K562 (cell line): Measurements from ENCODE around the gene ZFP82. TPM values are rescaled to one million over a fixed set of nuclear protein-coding genes. Genes with fewer than 3 reads are reported as not detected.

ENCODE experiments used
- ATAC-seq: fragments of 200-7000 bp; cut with Tn5 transposase; 3 replicates; pipeline ENCODE4 v1.9.1; 2020; ENCODE audit warnings: moderate library complexity
- BruUV-seq: library from RNA; stranded (reverse); fragments of 400-500 nt; replicated peaks from 2 replicates; lab custom pipeline; 2021; lab: Mats Ljungman, UMichigan
- CTCF ChIA-PET: fragments of 300-600 bp; formaldehyde crosslinking; extraction: SDS; loops from one replicate; lab custom pipeline; 2021; ENCODE audit warnings: low intra/inter-chr PET ratio; lab: Yijun Ruan, JAX
- POLR2A ChIA-PET: fragments of 300-600, 350-650 bp; sonication (Branson Sonifier 250); formaldehyde crosslinking; extraction: SDS; loops from one replicate; lab custom pipeline; 2021; ENCODE audit warnings: antibody characterized with exemption, inconsistent platforms; lab: Yijun Ruan, JAX
- DNase-seq, 4 experiments: peaks; one replicate each; pipeline versions ENCODE4 v3.0.0 to v3.0.0-alpha.2; 2011 to 2018; ENCODE audit warnings: low spot score in 3 of 4, mixed read lengths in 3 of 4; ENCODE audit errors: extremely low read depth in 1 of 4
- FAIRE-seq: peaks from 2 replicates; lab custom pipeline; 2011; peaks lifted over from hg19 to GRCh38; lab: Jason Lieb, UNC
- H2AFZ ChIP-seq: 2 replicates; pipeline ENCODE4 v1.6.0; 2011; ENCODE audit warnings: low read depth, low read length, control low read depth, inconsistent platforms
- H3K27ac ChIP-seq: fragments of 200-600 bp; 3 replicates; pipeline ENCODE4 v1.8.0; 2011; ENCODE audit warnings: low read depth, mild to moderate bottlenecking, control low read depth, inconsistent platforms, low read length, moderate library complexity, mixed read lengths; ENCODE audit errors: extremely low read depth
- H3K27me3 ChIP-seq, 2 experiments: fragments of 300-600 bp in 1 of 2; 2 replicates in 1 of 2; 3 replicates in 1 of 2; pipeline versions ENCODE4 v1.6.0 to v1.8.0; 2011; ENCODE audit warnings: inconsistent platforms in 2 of 2, low read length in 2 of 2, mild to moderate bottlenecking in 1 of 2, mixed read lengths in 1 of 2, moderate library complexity in 1 of 2; ENCODE audit not compliant: control insufficient read depth in 2 of 2, insufficient read depth in 2 of 2
- H3K36me3 ChIP-seq: fragments of 300-600 bp; 3 replicates; pipeline ENCODE4 v1.8.0; 2011; ENCODE audit warnings: mild to moderate bottlenecking, low read length, inconsistent platforms; ENCODE audit not compliant: control insufficient read depth, insufficient read depth
- H3K4me1 ChIP-seq, 2 experiments: fragments of 200-600 bp in 1 of 2; replicated peaks in 1 of 2; 2 replicates in 1 of 2; 3 replicates in 1 of 2; pipeline versions ENCODE4 v1.5.1 to v1.8.0; 2011; ENCODE audit warnings: inconsistent platforms in 2 of 2, low read length in 2 of 2, mild to moderate bottlenecking in 1 of 2, mixed read lengths in 1 of 2, moderate library complexity in 1 of 2; ENCODE audit not compliant: control insufficient read depth in 2 of 2, insufficient read depth in 2 of 2
- H3K4me2 ChIP-seq: 2 replicates; pipeline ENCODE4 v1.6.1; 2011; ENCODE audit warnings: low read length, control low read depth, inconsistent platforms, mixed read lengths; ENCODE audit not compliant: insufficient read depth
- H3K4me3 ChIP-seq: fragments of 200-600 bp; sonication (generic), shearing (Covaris generic); 2 replicates; pipeline ENCODE4 v1.5.1; 2016; ENCODE audit warnings: control low read depth, inconsistent platforms
- H3K79me2 ChIP-seq: fragments of 200-600 bp; 3 replicates; pipeline ENCODE4 v1.8.0; 2011; ENCODE audit warnings: low read length, inconsistent platforms; ENCODE audit not compliant: control insufficient read depth, insufficient read depth
- H3K9ac ChIP-seq, 2 experiments: 2 replicates each; pipeline versions ENCODE4 v1.6.0 to v1.6.1; 2011; ENCODE audit warnings: low read depth in 2 of 2, low read length in 2 of 2, control low read depth in 1 of 2, inconsistent platforms in 1 of 2, mild to moderate bottlenecking in 1 of 2, mixed read lengths in 1 of 2; ENCODE audit not compliant: insufficient read depth in 1 of 2
- H3K9me1 ChIP-seq: one replicate; pipeline ENCODE4 v1.6.0; 2011; ENCODE audit warnings: inconsistent platforms, mild to moderate bottlenecking, low read length, moderate library complexity; ENCODE audit not compliant: control insufficient read depth, insufficient read depth
- H3K9me3 ChIP-seq: replicated peaks from 2 replicates; pipeline ENCODE4 v1.5.1; 2011; ENCODE audit warnings: low read depth, low read length, inconsistent platforms; ENCODE audit not compliant: control insufficient read depth, insufficient read depth
- H4K20me1 ChIP-seq: replicated peaks from 2 replicates; pipeline ENCODE4 v1.6.1; 2011; ENCODE audit warnings: low read length, inconsistent platforms, mixed read lengths; ENCODE audit not compliant: control insufficient read depth, insufficient read depth
- ATF1 ChIP-seq, 2 experiments: fragments of 450-650 bp in 1 of 2; IDR thresholded peaks; 2 replicates each; pipeline ENCODE4 v1.6.1; 2016; ENCODE audit warnings: missing compliant biosample characterization in 1 of 2, missing genetic modification characterization in 1 of 2
- GTF2E2 ChIP-seq: fragments of 200-800 bp; sonication (Bioruptor generic); IDR thresholded peaks from 2 replicates; pipeline ENCODE4 v1.6.1; 2016; ENCODE audit warnings: missing genetic modification characterization, missing compliant biosample characterization
- MYC ChIP-seq, 2 experiments: fragments of 250-450 bp in 1 of 2; sonication (Bioruptor Pico) in 1 of 2; IDR thresholded peaks; 2 replicates each; pipeline versions ENCODE4 v1.5.1 to v1.6.1; 2012 to 2021; ENCODE audit warnings: low read depth in 2 of 2, borderline replicate concordance in 1 of 2, improper control_type of control experiment in 1 of 2, low read length in 1 of 2, mild to moderate bottlenecking in 1 of 2, moderate library complexity in 1 of 2
- SREBF1 ChIP-seq: fragments of 150-350 bp; IDR thresholded peaks from 2 replicates; pipeline ENCODE4 v1.6.1; 2014; ENCODE audit warnings: antibody characterized with exemption, low read depth, low read length, borderline replicate concordance
- ZNF140 ChIP-seq: fragments of 250-450 bp; sonication (Bioruptor Pico); IDR thresholded peaks from 2 replicates; pipeline ENCODE4 v1.8.0; 2021; ENCODE audit warnings: moderate library complexity, mild to moderate bottlenecking, inconsistent platforms
- ZNF239 ChIP-seq: fragments of 250-450 bp; sonication (Bioruptor Pico); IDR thresholded peaks from 2 replicates; pipeline ENCODE4 v1.4.0; 2020; ENCODE audit warnings: mild to moderate bottlenecking
- WGBS: fragments of 100-300 bp; shearing (Covaris generic); methylation state at CpG from one replicate; pipeline ENCODE4 v1.1.6; 2016; ENCODE audit warnings: low coverage, mixed read lengths; ENCODE audit not compliant: insufficient coverage; ENCODE audit errors: missing lambda C conversion rate; 5-methylcytosine and 5-hydroxymethylcytosine counted together
- in situ Hi-C: fragments of 300-500 bp; cut with MboI; formaldehyde crosslinking; loops from 4 replicates; pipeline ENCODE4 v1.15.0; 2018; ENCODE audit warnings: inconsistent platforms, mixed read lengths
- intact Hi-C: fragments of 100-400 bp; cut with micrococcal nuclease; formaldehyde crosslinking; loops from 2 replicates; pipeline ENCODE4 v1.14.2; 2022
- polyA plus RNA-seq, 8 experiments: library from polyadenylated mRNA; depleted of rRNA in 4 of 8; stranded (reverse) in 5 of 8; unstranded in 3 of 8; fragments of >200 nt; fragmentation: Nextera tagmentation in 2 of 8; fragmentation: Illumina TruSeq in 1 of 8; extraction: Ambion mirVana in 2 of 8; extraction: Trizol in 1 of 8; gene quantifications; 2 replicates each; pipeline versions ENCODE4 v1.2.1 to v1.2.3, GENCODE V29; 2011 to 2014; ENCODE audit warnings: inconsistent platforms in 1 of 8, missing spikeins in 1 of 8
- total RNA-seq, 7 experiments: library from RNA; depleted of rRNA in 6 of 7; stranded (reverse); fragments of >200 nt in 6 of 7; fragmentation: Illumina TruSeq in 2 of 7; extraction: Trizol in 2 of 7; gene quantifications; 2 replicates each; pipeline versions ENCODE4 v1.2.1 to v1.2.3, GENCODE V29; 2011 to 2021; ENCODE audit warnings: low replicate concordance in 1 of 7
- TF ChIP-seq, protein P1 (sequence below), 2 experiments: IDR thresholded peaks; 2 replicates each; pipeline ENCODE4 v1.6.1; 2011; ENCODE audit warnings: borderline replicate concordance in 1 of 2, control low read depth in 1 of 2, low read depth in 1 of 2, low read length in 1 of 2, mild to moderate bottlenecking in 1 of 2, mixed read lengths in 1 of 2, moderate library complexity in 1 of 2; ENCODE audit not compliant: insufficient read depth in 1 of 2, insufficient read length in 1 of 2, poor library complexity in 1 of 2, severe bottlenecking in 1 of 2; ENCODE audit errors: extremely low read depth in 1 of 2

ZFP82 gene
- total and polyA plus RNA-seq, 9 of the 15 experiments (the other 6 are each of a cell fraction or from before 2014, with no cell fraction given): 2.2 to 7.0 (median 3.0) TPM

DNA sequence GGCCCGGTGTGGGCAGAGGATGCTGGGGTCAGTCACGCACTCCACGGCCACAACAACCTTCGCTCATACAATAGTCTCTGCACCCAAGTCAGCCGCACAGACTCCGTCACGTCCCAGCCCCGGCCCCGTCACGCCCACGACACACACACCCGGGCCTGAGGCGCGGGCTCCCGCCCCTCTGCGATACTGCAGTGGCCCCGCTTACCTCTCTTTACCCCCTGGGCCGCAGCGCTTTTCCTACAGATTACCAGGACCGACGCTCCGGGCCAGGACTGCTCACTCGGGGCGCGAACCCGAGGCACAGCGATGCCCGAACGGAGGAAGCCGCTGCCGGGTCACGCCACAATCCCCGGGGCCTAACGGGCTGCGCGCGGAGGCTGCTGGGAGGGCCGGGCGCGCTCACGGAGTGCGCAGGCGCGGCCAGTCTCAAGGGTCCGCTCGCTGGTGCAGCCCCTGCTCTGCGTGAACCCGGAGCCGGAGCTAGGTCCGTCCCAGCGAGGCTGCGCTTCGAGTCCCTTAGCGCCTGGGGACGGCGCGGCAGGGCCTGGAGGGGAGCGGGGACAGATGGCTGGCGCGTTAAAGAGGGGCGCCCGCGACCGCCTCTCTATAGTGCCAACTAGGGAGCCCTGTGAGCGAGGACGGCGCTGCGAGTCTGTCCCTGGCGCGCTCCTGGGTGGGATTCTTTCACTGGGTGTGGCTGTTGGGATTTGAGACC is at the start of gene ZFP82 (continued):
- no peak for TF ChIP-seq GTF2E2
- TF ChIP-seq SREBF1: 0 out of 2 replicates have a peak, but pooled peaks have one; percentile 24
- TF ChIP-seq ZNF239 (CRISPR knock-in tag): no peak
- TF ChIP-seq, protein P1, sequence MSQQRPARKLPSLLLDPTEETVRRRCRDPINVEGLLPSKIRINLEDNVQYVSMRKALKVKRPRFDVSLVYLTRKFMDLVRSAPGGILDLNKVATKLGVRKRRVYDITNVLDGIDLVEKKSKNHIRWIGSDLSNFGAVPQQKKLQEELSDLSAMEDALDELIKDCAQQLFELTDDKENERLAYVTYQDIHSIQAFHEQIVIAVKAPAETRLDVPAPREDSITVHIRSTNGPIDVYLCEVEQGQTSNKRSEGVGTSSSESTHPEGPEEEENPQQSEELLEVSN (IDR thresholded peaks at IDR 0.05; ENCODE audit: borderline replicate concordance in 1 of 2, extremely low read depth in 1 of 2, insufficient read depth in 1 of 2, insufficient read length in 1 of 2, low read depth in 1 of 2, low read length in 1 of 2, poor library complexity in 1 of 2, severe bottlenecking in 1 of 2): peak; percentile 33 to 59
- peak; percentile 16; the same call in 1 of the 2 replicates for TF ChIP-seq MYC (IDR thresholded peaks at IDR 0.05; ENCODE audit: low read depth, low read length)
- TF ChIP-seq MYC (CRISPR knock-in tag; IDR thresholded peaks at IDR 0.05; ENCODE audit: borderline replicate concordance, low read depth): no peak
- no peak for TF ChIP-seq ATF1 (CRISPR knock-in tag; IDR thresholded peaks at IDR 0.05)
- peak; percentile 64 for TF ChIP-seq ATF1 (tag; IDR thresholded peaks at IDR 0.05)

DNA sequence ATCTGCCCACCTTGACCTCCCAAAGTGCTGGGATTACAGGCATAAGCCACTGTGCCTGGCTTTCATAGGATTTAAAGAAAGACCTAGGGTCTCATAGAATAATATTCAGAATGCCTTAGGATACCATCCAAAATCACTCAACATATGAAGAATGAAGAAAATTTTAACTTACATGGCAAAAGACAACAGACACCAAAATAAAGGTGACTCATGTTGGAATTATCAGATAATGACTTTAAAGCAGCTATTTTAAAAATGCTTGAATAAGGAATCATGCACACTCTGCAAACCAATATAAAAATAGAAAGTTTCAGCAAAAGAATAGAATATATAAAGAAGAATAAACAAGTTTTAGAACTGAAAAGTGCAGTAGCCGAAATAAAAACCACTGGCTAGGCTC is 41.6 kb upstream of the ZFP82 start:
- WGBS: 89% methylated on average over 1 of the region's 1 CpG

More for the DNA sequence above, 41.6 kb upstream of the ZFP82 start:
- ChIA-PET CTCF (no interaction called here), POLR2A (no interaction called here)
- TF ChIP-seq ZNF140 (CRISPR knock-in tag): no peak
- Histone ChIP-seq H3K79me2 (no peaks in the 10 kb centered on the region), H2AFZ (no peak overlapping the region), H3K9me1 (no peaks in the 10 kb centered on the region), H3K27me3 (no peaks in the 10 kb centered on the region), H3K36me3 (no peaks in the 10 kb centered on the region), H4K20me1 (no peaks in the 10 kb centered on the region), H3K4me2 (no peak overlapping the region), H3K9ac (no peak overlapping the region), H3K9me3 (no peaks in the 10 kb centered on the region), H3K4me3 (no peak overlapping the region), H3K4me1 (no peaks in the 10 kb centered on the region), H3K27ac (no peak overlapping the region)
- no TSS peak for BruUV-seq
- ATAC-seq: no peak
- DNase-seq: no peak
- in situ Hi-C loops (no loop called here), intact Hi-C loops (no loop called here)
- no peak for FAIRE-seq
